Measurements from ENCODE around the gene ADAMTSL5. TPM values are rescaled to one million over a fixed set of nuclear protein-coding genes. Genes with fewer than 3 reads are reported as not detected.

The ADAMTSL5 gene, protein sequence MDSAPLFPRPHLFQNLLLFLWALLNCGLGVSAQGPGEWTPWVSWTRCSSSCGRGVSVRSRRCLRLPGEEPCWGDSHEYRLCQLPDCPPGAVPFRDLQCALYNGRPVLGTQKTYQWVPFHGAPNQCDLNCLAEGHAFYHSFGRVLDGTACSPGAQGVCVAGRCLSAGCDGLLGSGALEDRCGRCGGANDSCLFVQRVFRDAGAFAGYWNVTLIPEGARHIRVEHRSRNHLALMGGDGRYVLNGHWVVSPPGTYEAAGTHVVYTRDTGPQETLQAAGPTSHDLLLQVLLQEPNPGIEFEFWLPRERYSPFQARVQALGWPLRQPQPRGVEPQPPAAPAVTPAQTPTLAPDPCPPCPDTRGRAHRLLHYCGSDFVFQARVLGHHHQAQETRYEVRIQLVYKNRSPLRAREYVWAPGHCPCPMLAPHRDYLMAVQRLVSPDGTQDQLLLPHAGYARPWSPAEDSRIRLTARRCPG
- 4.6 and 8.1 TPM in 2 replicates for total RNA-seq

DNA sequence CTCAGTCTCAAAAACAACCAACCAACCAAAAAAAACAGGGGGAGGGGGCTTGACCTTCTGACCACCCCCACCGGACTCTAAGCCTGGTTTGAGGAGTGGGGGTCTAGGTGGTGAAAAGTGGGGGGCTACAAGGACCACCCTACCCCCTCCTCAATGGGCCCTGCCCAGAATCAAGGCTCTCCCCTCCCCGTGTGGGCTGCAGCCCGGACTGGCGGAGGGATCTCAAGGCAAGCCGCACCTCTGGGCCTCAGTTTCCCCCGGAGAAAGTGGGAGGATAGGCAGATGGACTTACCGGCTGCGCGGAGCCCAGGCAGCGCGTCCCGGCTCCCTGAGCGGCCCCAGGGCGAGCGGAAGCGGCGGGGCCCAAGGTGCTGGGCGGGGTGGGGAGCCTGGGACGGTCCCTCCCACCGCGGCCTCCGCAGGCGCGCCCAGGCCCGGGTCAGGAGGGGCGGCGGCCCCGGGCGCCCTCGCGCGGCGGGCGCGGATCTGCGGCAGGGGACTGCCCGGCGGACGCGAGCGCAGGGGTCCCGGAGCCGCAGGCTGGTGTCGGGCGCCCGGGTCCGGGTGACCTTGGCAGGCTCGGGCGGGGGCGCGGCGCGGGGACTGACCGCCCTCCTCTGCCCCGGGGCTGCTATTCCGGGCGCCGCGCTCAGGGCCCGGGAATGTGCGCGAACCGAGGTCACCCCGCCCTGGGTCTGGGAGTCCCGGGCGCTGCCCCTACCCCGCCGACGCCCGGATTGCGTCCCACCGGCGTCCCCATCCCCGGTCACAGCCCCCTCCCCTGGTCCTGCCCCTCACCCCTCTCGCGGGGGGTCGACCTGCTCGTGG is at the start of gene ADAMTSL5:
ADAMTSL5 (minus strand) TSS at position 349 of the 828 bp plus-strand sequence. CDS start 2,076 bp downstream, outside the sequence.

DNA sequence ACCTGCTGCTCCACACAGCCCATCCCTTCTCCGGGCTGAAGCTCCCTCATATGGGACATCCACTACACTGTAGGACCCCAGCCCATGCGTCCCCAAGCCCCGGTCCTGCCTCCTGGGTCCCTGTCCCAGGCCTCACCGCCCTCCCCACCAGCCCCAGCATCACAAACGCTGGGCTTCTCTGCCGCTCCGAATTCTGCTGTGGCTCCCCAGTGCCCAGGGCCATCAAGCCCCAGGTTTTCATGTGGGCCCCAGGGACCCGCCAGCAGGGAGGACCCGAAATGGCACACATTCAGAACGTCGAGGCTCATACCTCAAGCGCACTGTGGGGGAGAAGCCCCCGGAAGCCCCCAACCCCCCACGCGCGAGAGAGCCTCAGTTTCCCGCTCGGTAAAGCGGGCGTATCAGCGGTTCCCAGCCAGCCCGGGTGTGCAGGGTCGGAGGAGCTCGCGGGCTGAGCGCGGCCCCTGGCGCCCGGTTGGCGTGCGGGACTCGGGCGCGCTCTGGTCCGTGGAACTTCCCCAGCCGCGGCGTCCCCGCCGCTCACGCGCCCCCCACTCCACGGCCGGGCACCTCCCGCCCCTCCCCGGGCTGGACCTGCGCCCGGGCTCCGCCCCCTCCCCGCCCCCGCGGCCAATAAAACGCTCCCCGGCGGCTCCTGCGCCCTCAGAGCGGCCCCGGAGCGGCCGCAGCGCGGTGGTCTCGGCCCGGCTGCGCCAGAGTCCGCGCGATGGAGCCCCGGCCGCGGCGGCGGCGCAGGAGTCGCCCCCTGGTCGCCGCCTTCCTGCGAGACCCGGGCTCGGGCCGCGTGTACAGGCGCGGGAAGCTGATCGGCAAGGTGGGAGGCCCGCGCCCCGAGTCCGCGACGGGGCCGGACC is 10.8 kb upstream of the ADAMTSL5 start, which contains the start of gene PLK5:
PLK5 (plus strand) TSS at position 666 of the 875 bp plus-strand sequence. CDS start 2,920 bp downstream, outside the sequence.

DNA sequence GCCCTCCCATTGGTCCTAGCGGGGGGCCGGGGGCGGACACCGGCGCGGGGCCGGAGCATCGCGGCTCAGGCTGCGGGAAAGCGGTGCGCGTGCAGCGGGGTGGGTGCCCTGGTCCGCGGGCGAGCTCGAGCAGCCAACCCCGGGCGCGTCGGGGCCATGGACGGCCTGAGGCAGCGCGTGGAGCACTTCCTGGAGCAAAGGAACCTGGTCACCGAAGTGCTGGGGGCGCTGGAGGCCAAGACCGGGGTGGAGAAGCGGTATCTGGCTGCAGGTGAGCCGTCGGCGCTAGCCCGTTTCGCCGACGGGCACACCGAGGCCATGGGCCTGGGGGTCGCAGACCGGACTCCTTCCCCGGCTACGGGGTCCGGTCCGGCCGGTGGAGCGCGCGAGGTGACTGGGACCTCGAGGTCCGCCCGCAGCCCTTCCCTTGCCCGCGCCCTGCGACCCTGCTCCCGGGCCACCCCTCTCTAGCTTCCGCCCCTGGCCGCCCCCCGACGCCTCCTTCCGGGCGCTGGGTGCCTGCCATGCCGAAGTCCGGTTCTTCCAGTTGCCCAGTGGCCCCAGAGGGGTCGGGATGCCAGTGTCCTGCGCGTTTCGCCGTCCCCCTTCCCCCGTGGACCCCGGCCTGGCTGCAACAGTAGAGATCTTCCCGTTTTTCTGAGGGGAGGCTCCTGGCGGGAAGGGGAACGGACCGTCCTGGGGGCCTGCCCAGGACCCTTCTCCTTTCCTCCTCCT is 21.5 kb downstream of the ADAMTSL5 start, which contains the start of gene REEP6:
REEP6 (plus strand) TSS at position 68 of the 735 bp plus-strand sequence; CDS start at position 157, 89 bp downstream.

DNA sequence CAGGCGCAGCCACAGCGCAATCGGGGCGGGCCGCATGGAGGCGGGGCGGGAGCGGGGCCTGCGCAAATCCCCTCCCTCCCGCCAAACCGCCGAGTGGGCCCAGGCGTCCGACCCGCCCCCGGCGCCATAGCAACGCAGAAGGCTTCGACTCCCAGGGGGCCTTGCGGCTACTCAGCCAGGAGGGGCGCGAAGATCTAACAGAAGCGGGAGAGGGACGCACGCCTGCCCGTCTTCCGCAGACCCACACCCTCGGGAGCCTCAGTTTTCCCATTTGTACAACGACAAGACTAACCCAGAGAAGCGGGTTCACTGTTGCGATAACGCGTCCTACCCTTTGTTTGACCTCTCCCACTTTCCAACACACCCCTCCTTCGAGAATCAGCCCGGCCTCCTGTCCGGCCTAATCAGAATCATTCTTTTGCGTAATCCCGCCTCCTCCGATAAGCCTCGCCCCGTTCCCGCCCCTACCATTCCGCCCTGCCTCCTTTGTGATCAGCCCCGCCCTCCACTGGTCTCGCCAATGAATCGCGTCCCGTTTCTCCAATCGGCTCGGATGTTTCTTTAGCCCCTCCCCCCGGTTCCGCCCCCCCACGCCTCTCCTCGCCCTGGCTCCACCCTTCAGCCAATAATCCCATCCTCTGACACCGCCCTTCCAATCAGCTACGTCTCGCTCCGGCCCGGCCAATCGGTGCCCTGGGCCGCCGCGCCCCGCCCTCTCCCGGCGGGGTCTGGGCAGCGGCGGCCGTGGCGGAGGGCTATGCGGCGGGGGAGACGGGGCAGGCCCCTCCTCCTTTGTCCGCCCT is 22.3 kb downstream of the ADAMTSL5 start, which contains the start of gene PCSK4:
PCSK4 (minus strand) TSS at position 40 of the 803 bp plus-strand sequence; CDS start at position 36, 4 bp downstream.

DNA sequence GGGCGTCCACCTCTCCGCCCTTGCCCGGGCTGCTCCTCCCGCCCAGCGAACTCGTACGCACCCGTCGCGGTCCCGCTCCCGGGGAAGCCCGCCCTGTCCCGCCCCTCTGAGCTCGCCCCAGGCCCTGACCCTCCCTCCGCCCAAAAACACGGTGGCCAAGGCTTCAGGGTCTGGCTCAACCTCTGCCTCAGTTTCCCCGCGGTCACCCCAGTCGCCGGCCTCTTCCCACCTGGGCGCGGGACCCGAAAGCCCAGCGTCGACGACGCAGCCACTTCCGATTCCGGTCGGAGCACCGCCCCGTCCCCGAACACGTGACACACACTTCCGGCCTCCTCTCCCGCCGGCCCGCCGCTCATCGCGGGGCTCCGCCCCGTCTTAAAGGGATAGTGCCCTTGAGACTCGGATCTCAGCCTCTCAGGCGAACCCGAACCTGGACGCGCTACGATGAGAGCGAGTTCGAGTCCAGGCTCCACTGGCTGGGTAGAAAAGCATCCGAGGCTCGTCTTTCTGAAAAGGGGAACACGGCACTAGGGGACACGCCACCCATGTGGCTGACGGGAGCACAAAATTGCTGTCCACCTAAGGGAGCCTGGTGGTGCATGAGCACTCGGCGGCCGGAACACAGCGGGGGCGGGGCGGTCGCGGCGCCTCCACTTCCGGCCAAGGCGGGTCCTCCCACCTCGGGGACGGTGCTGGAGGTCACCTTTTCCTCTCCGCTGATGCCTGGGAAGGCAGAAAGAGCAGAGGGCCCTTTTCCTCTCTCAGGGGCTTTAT is 33.7 kb downstream of the ADAMTSL5 start, which contains the start of gene C19orf25:
C19orf25 (minus strand) TSS at position 282 of the 774 bp plus-strand sequence. CDS start 312 bp downstream, outside the sequence.

Other genes with a start within 250 kb of the ADAMTSL5 start
- 88.7 and 88.8 TPM in 2 replicates for gene CIRBP, start 243.7 kb downstream of the ADAMTSL5 start, total RNA-seq
- gene FAM174C, start 237.5 kb downstream of the ADAMTSL5 start, total RNA-seq: 19.2 and 33.3 TPM in 2 replicates
- not detected in 2 replicates for gene EFNA2, start 227.1 kb downstream of the ADAMTSL5 start, total RNA-seq
- 46.2 and 51.7 TPM in 2 replicates for gene NDUFS7, start 129.1 kb downstream of the ADAMTSL5 start, total RNA-seq
- 26.1 and 38.8 TPM in 2 replicates for gene GAMT, start 111.5 kb downstream of the ADAMTSL5 start, total RNA-seq
- gene DAZAP1, start 105.4 kb downstream of the ADAMTSL5 start, total RNA-seq: 46.5 and 63.6 TPM in 2 replicates
- gene RPS15, start 74.6 kb downstream of the ADAMTSL5 start, total RNA-seq: 311 and 346 TPM in 2 replicates
- gene APC2, start 62.9 kb downstream of the ADAMTSL5 start, total RNA-seq: 0.13 and 0.20 TPM in 2 replicates
- gene C19orf25, start 33.8 kb downstream of the ADAMTSL5 start, total RNA-seq: 26.7 and 33.0 TPM in 2 replicates
- gene PCSK4, start 22.7 kb downstream of the ADAMTSL5 start, total RNA-seq: 0.92 and 1.4 TPM in 2 replicates
- gene REEP6, start 21.8 kb downstream of the ADAMTSL5 start, total RNA-seq: 1.0 and 2.1 TPM in 2 replicates
- gene PLK5, start 11.1 kb upstream of the ADAMTSL5 start, total RNA-seq: 0.13 TPM in 1 of 2 replicates, not detected in the other
- 27.8 and 50.2 TPM in 2 replicates for gene MEX3D, start 55.3 kb upstream of the ADAMTSL5 start, total RNA-seq
- gene MBD3, start 79.8 kb upstream of the ADAMTSL5 start, total RNA-seq: 94.9 and 124 TPM in 2 replicates
- 51.2 and 62.7 TPM in 2 replicates for gene UQCR11, start 92.4 kb upstream of the ADAMTSL5 start, total RNA-seq
- gene TCF3, start 139.6 kb upstream of the ADAMTSL5 start, total RNA-seq: 62.4 and 117 TPM in 2 replicates
- not detected in 2 replicates for gene ONECUT3, start 240.5 kb upstream of the ADAMTSL5 start, total RNA-seq

Data from smooth muscle cell of the pulmonary artery (primary cell).